ENCODE data around the gene AKT2.
A peak's percentile ranks its signal among the peaks of the same experiment; 100 is the strongest.

The AKT2 gene

GRCh38 chr19:40239415-40240226 lies 45.5 kb downstream of the AKT2 start:
- no peak for DNase-seq (ENCODE audit: low read depth, low spot score)
- ChIA-PET CTCF (no interaction called here), POLR2A (no interaction called here)
- no peak overlapping the region for H3K4me3 ChIP-seq (ENCODE audit: low read depth, low read length)
- TF ChIP-seq CTCF (IDR thresholded peaks at IDR 0.05; ENCODE audit: insufficient read depth, low read length, missing control alignments) = no peak

GRCh38 chr19:40238775-40239174 lies 46.4 kb downstream of the AKT2 start:
- ChIA-PET POLR2A (no interaction called here), CTCF (no interaction called here)
- DNase-seq (ENCODE audit: low read depth, low spot score) = no peak
- H3K4me3 ChIP-seq (ENCODE audit: low read depth, low read length) = no peak overlapping the region
- no peak for TF ChIP-seq CTCF (IDR thresholded peaks at IDR 0.05; ENCODE audit: insufficient read depth, low read length, missing control alignments)

- POLR2A ChIA-PET = no interaction called here
- DNase-seq (ENCODE audit: low read depth, low spot score) = no peak
- no peak for TF ChIP-seq CTCF (IDR thresholded peaks at IDR 0.05; ENCODE audit: insufficient read depth, low read length, missing control alignments)
- CTCF ChIA-PET = no interaction called here
- H3K4me3 ChIP-seq (ENCODE audit: low read depth, low read length) = no peak overlapping the region
Measured at GRCh38 chr19:40237791-40238190, 47.4 kb downstream of the AKT2 start.

GRCh38 chr19:40236366-40236765 lies 48.8 kb downstream of the AKT2 start:
- ChIA-PET CTCF (no interaction called here), POLR2A (no interaction called here)
- H3K4me3 ChIP-seq (ENCODE audit: low read depth, low read length) = no peak overlapping the region
- no peak for TF ChIP-seq CTCF (IDR thresholded peaks at IDR 0.05; ENCODE audit: insufficient read depth, low read length, missing control alignments)
- DNase-seq (ENCODE audit: low read depth, low spot score) = no peak

- ChIA-PET POLR2A (no interaction called here), CTCF (no interaction called here)
- DNase-seq (ENCODE audit: low read depth, low spot score) = no peak
- H3K4me3 ChIP-seq (ENCODE audit: low read depth, low read length) = no peak overlapping the region
- TF ChIP-seq CTCF (IDR thresholded peaks at IDR 0.05; ENCODE audit: insufficient read depth, low read length, missing control alignments) = no peak
Measured at GRCh38 chr19:40236026-40236355, 49.2 kb downstream of the AKT2 start.

GRCh38 chr19:40235238-40236025 lies 49.7 kb downstream of the AKT2 start:
- ChIA-PET CTCF (interaction anchor here (0.6 to 0.7 kb wide), 2 partner anchors 35 to 61 kb away, joined by 3 read pairs; no protein-coding TSS in a partner anchor), POLR2A (no interaction called here)
- peak; percentile 23 for TF ChIP-seq CTCF (IDR thresholded peaks at IDR 0.05; ENCODE audit: insufficient read depth, low read length, missing control alignments)
- no peak overlapping the region for H3K4me3 ChIP-seq (ENCODE audit: low read depth, low read length)
- DNase-seq (ENCODE audit: low read depth, low spot score) = no peak
